ENCODE measurements around the gene ABCG4. TPM values are rescaled to one million over a fixed set of nuclear protein-coding genes. Genes with fewer than 3 reads are reported as not detected.

The ABCG4 gene
- total RNA-seq = 0.27 and 0.38 TPM in 2 replicates

GRCh38 chr11:119149018-119149785 is at the start of gene ABCG4:
ABCG4 (plus strand) TSS chr11:119149052; CDS start chr11:119149966, 914 bp downstream.

GRCh38 chr11:119101759-119102423 is 47.0 kb upstream of the ABCG4 start, which contains the start of gene DPAGT1:
DPAGT1 (minus strand) TSS chr11:119101853; CDS start chr11:119101655, 198 bp downstream.

GRCh38 chr11:119106564-119107537 is 42.0 kb upstream of the ABCG4 start, which contains the start of gene C2CD2L:
C2CD2L (plus strand) TSS chr11:119107344; CDS start chr11:119107742, 398 bp downstream.

GRCh38 chr11:119121008-119121810 is 27.6 kb upstream of the ABCG4 start, which contains the start of gene HINFP:
HINFP (plus strand) TSS chr11:119121580; CDS start chr11:119126945, 5,365 bp downstream.

GRCh38 chr11:119168471-119169281 is 19.8 kb downstream of the ABCG4 start, which contains the start of gene NLRX1:
NLRX1 (plus strand) TSS chr11:119168725; CDS start chr11:119171404, 2,679 bp downstream.

GRCh38 chr11:119205574-119206510 is 57.0 kb downstream of the ABCG4 start, which contains the start of gene CBL:
CBL (plus strand) TSS chr11:119206339; CDS start chr11:119206418, 79 bp downstream.

Other genes with a start within 250 kb of the ABCG4 start
- gene BCL9L, start 223.1 kb upstream of the ABCG4 start, total RNA-seq = 8.4 and 23.0 TPM in 2 replicates
- gene UPK2, start 192.8 kb upstream of the ABCG4 start, total RNA-seq = not detected in 2 replicates
- not detected in 2 replicates for gene FOXR1, start 177.3 kb upstream of the ABCG4 start, total RNA-seq
- gene CENATAC, start 150.9 kb upstream of the ABCG4 start, total RNA-seq = 9.8 and 20.2 TPM in 2 replicates
- 827 and 897 TPM in 2 replicates for gene RPS25, start 130.7 kb upstream of the ABCG4 start, total RNA-seq
- 82.5 and 86.3 TPM in 2 replicates for gene TRAPPC4, start 130.3 kb upstream of the ABCG4 start, total RNA-seq
- gene SLC37A4, start 118.2 kb upstream of the ABCG4 start, total RNA-seq = 9.1 and 10.0 TPM in 2 replicates
- 159 and 185 TPM in 2 replicates for gene HYOU1, start 91.8 kb upstream of the ABCG4 start, total RNA-seq
- gene VPS11, start 81.2 kb upstream of the ABCG4 start, total RNA-seq = 26.3 and 27.6 TPM in 2 replicates
- gene HMBS, start 64.2 kb upstream of the ABCG4 start, total RNA-seq = 2.9 and 5.6 TPM in 2 replicates
- 13.8 and 16.6 TPM in 2 replicates for gene DPAGT1, start 47.2 kb upstream of the ABCG4 start, total RNA-seq
- gene C2CD2L, start 41.7 kb upstream of the ABCG4 start, total RNA-seq = 1.8 and 4.0 TPM in 2 replicates
- gene HINFP, start 27.5 kb upstream of the ABCG4 start, total RNA-seq = 12.2 and 14.8 TPM in 2 replicates
- 9.4 and 15.1 TPM in 2 replicates for gene NLRX1, start 19.7 kb downstream of the ABCG4 start, total RNA-seq
- gene NHERF4, start 36.4 kb downstream of the ABCG4 start, total RNA-seq = 0.19 TPM in 1 of 2 replicates, not detected in the other
- gene CBL, start 57.3 kb downstream of the ABCG4 start, total RNA-seq = 10.8 and 13.6 TPM in 2 replicates
- 1,233 and 1,581 TPM in 2 replicates for gene MCAM, start 168.1 kb downstream of the ABCG4 start, total RNA-seq
- 2.9 and 4.4 TPM in 2 replicates for gene RNF26, start 185.5 kb downstream of the ABCG4 start, total RNA-seq
- gene C1QTNF5, start 191.8 kb downstream of the ABCG4 start, total RNA-seq = 58.2 and 65.6 TPM in 2 replicates
- gene MFRP, start 197.7 kb downstream of the ABCG4 start, total RNA-seq = under 0.01 TPM in 1 of 2 replicates, not detected in the other
- 0.18 TPM in 1 of 2 replicates, not detected in the other for gene USP2, start 232.6 kb downstream of the ABCG4 start, total RNA-seq

Data from endothelial cell of coronary artery (primary cell).